GM12865 (cell line): ENCODE results near the gene ZBTB14.

Experiments
- DNase-seq: peaks from one replicate; pipeline ENCODE4 v3.0.0; 2010; ENCODE audit warnings: low read depth
- H3K4me3 ChIP-seq: 2 replicates; pipeline ENCODE4 v1.5.1; 2011; ENCODE audit warnings: mild to moderate bottlenecking, low read depth, low read length, control low read depth
- TF ChIP-seq, protein P1 (sequence below): IDR thresholded peaks from 2 replicates; pipeline ENCODE4 v1.5.1; 2011; ENCODE audit warnings: low read length, control low read depth, low read depth, inconsistent platforms; ENCODE audit not compliant: insufficient read depth; ENCODE audit errors: missing control alignments

ZBTB14 gene

DNA sequence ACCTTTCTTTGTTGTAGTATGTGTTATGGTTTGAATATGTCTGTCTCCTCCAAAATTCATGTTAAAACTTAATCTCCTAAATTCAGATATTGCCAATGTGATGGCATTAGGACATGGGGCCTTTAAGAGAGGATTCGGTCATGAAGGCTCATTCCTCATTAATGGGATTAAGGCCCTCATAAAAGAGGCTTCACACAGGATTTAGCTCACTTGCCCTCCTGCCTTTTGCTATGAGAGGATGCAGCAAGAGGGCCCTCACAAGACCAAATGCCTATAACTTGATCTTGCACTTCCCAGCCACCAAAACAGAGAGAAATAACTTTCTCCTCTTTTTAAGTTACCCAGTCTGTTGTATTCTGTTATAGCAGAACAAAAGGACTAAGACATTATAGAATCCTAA, 19.7 kb downstream of the ZBTB14 start:
- TF ChIP-seq, protein P1, sequence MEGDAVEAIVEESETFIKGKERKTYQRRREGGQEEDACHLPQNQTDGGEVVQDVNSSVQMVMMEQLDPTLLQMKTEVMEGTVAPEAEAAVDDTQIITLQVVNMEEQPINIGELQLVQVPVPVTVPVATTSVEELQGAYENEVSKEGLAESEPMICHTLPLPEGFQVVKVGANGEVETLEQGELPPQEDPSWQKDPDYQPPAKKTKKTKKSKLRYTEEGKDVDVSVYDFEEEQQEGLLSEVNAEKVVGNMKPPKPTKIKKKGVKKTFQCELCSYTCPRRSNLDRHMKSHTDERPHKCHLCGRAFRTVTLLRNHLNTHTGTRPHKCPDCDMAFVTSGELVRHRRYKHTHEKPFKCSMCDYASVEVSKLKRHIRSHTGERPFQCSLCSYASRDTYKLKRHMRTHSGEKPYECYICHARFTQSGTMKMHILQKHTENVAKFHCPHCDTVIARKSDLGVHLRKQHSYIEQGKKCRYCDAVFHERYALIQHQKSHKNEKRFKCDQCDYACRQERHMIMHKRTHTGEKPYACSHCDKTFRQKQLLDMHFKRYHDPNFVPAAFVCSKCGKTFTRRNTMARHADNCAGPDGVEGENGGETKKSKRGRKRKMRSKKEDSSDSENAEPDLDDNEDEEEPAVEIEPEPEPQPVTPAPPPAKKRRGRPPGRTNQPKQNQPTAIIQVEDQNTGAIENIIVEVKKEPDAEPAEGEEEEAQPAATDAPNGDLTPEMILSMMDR: no peak
- no peak overlapping the region for H3K4me3 ChIP-seq
- DNase-seq: no peak

DNA sequence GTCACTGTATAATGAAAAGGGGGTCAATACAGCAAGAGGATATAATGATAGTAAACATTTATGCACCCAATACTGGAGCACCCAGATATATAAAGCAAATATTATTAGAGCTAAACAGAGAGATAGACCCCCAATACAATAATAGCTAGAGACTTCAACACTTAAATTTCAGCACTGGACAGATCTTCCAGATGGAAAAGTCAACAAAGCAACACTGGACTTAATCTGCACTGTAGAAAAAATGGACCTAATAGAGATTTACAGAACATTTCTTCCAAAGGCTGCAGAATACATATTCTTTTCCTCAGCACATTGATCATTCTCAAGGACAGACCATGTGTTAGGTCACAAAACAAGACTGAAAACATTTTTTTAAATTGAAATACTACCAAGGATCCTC, 26.7 kb downstream of the ZBTB14 start:
- TF ChIP-seq, protein P1: no peak

DNA sequence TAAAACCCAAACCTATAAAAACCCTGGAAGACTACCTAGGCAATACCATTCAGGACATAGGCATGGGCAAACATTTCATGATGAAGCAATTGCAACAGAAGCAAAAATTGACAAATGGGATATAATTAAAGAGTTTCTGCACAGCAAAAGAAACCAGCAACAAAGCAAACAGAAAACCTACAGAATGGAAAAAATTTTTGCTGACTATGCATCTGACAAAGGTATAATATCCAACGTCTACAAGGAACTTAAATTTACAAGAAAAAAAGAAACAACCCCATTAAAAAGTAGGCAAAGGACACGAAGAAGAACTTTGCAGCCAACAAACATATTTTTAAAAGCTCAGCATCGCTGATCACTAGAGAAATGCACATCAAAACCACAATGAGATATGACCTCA, 28.8 kb downstream of the ZBTB14 start:
- H3K4me3 ChIP-seq: no peak overlapping the region
- no peak for DNase-seq
- TF ChIP-seq, protein P1: no peak

More for the DNA sequence above, 26.7 kb downstream of the ZBTB14 start:
- no peak for DNase-seq
- H3K4me3 ChIP-seq: no peak overlapping the region

DNA sequence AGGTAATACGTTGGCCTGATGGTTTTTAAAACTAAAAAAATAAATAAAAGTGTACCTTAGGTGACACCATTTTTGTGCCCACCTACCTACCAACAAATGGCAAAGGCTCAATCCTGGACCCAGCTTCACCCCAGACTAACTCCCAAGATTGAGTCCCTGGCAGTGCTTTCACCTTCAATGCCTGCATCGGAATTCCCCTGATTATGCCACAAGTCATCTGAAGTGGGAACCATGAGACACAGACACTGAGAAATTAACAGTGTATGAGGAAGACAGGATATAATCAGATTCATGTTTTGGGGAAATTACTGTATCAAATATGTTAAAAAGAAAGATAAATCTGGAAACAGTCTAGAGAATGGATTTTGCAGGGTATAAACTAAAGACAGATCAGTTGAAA, 41.6 kb downstream of the ZBTB14 start:
- H3K4me3 ChIP-seq: no peak overlapping the region
- no peak for DNase-seq
- TF ChIP-seq, protein P1: no peak

DNA sequence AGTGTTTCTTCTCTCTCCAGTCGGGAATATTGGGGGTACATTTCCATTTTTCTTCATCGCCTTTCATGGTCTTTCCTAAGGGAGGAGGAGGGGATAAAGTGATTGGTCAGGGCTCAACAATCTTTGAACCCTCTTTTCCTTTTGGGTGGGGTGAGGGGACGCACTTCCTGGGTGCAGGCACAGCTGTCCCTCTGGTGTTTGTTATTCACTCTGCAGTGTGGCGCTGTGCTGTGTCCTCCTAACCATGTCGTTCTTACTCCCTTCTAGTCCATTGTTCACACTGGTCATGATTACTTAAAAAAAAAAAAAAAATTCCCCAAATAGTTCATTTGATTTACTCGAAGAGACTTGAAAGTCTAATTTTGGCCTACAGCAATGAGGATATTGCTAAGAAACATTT, 44.4 kb downstream of the ZBTB14 start:
- H3K4me3 ChIP-seq: no peak overlapping the region
- DNase-seq: no peak
- TF ChIP-seq, protein P1: no peak

DNA sequence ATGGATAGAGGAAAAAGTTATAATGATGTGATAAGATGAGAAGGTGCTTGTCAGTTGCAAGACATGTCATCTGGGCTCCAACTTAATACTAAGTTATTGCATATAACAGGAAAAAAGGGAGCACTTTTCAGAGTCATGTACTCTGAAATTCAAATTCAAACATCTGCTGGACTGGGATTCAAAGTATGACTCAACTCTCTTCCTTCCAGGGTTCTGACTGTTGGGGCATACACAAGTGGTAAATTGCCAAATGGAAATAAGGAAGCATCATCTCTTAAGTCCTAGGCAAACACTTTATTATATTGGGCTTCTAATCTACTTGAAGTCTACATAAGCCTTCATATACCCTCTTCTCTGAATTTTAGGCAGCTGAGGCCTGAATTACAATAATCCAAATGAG, 44.9 kb downstream of the ZBTB14 start:
- H3K4me3 ChIP-seq: no peak overlapping the region
- TF ChIP-seq, protein P1: no peak
- no peak for DNase-seq

DNA sequence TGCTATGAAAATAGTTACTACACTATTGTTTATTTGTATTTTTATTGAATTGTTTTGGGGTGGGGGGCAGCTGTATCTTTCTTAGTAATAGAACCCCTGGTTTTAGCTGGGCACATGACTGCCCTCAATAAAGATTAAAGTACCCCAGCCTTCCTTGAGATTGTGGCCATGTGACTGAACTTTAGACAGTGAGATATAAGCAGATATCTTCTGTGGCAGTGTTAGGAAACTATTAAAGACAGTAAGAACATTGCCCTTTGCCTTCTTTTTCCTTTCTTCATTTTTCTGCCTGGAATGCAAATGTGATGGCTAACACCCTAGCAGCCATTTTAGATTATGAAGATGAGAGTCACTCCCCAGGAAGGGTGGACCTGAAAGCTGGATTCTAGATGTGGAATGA, 50.6 kb downstream of the ZBTB14 start:
- no peak overlapping the region for H3K4me3 ChIP-seq
- TF ChIP-seq, protein P1: no peak
- DNase-seq: no peak
